Loucy (cell line): ENCODE data around the gene SLC27A5.

ENCODE experiments used
- H2AFZ ChIP-seq: fragments of 200-600 bp; sonication (generic); 2 replicates; pipeline ENCODE4 v1.6.0; 2016; ENCODE audit warnings: antibody characterized with exemption, mild to moderate bottlenecking, low read length, moderate library complexity
- H3F3A ChIP-seq: fragments of 200-600 bp; 2 replicates; pipeline ENCODE4 v1.6.0; 2016; ENCODE audit warnings: antibody characterized with exemption, low read depth, mild to moderate bottlenecking
- H3K27me3 ChIP-seq: fragments of 200-600 bp; sonication (generic); 2 replicates; pipeline ENCODE4 v1.6.1; 2014; ENCODE audit warnings: low read length, mild to moderate bottlenecking; ENCODE audit not compliant: insufficient read depth, poor library complexity, severe bottlenecking
- H3K36me3 ChIP-seq: fragments of 200-600 bp; sonication (generic); 2 replicates; pipeline ENCODE4 v1.6.1; 2016; ENCODE audit warnings: low read length; ENCODE audit not compliant: insufficient read depth
- H3K4me1 ChIP-seq: fragments of 200-600 bp; sonication (generic); 2 replicates; pipeline ENCODE4 v1.5.1; 2014; ENCODE audit warnings: low read length, mild to moderate bottlenecking; ENCODE audit not compliant: insufficient read depth, poor library complexity, severe bottlenecking
- H3K4me2 ChIP-seq: fragments of 200-600 bp; sonication (generic); 2 replicates; pipeline ENCODE4 v1.6.0; 2014; ENCODE audit warnings: antibody characterized with exemption, low read length, low read depth, mild to moderate bottlenecking; ENCODE audit not compliant: poor library complexity, severe bottlenecking
- H3K4me3 ChIP-seq: fragments of 200-600 bp; sonication (generic); 2 replicates; pipeline ENCODE4 v1.5.1; 2014; ENCODE audit warnings: low read length, mild to moderate bottlenecking, mixed read lengths; ENCODE audit not compliant: poor library complexity, severe bottlenecking
- H3K79me2 ChIP-seq: fragments of 200-600 bp; sonication (generic); 2 replicates; pipeline ENCODE4 v1.6.1; 2014; ENCODE audit warnings: low read length; ENCODE audit not compliant: insufficient read depth
- H3K9ac ChIP-seq: fragments of 200-600 bp; sonication (generic); 2 replicates; pipeline ENCODE4 v1.6.0; 2014; ENCODE audit warnings: mild to moderate bottlenecking, low read depth, low read length, moderate library complexity; ENCODE audit not compliant: poor library complexity, severe bottlenecking
- H3K9me2 ChIP-seq: fragments of 200-600 bp; sonication (generic); replicated peaks from 2 replicates; pipeline ENCODE4 v1.6.1; 2016; ENCODE audit warnings: low read depth, low read length, mixed read lengths
- H3K9me3 ChIP-seq: fragments of 200-600 bp; sonication (generic); 2 replicates; pipeline ENCODE4 v1.6.1; 2014; ENCODE audit warnings: mild to moderate bottlenecking, antibody characterized with exemption, low read length, low read depth; ENCODE audit not compliant: insufficient read depth
- H4K20me1 ChIP-seq: fragments of 200-600 bp; sonication (generic); 2 replicates; pipeline ENCODE4 v1.6.0; 2014; ENCODE audit warnings: antibody characterized with exemption, low read length, mild to moderate bottlenecking; ENCODE audit not compliant: insufficient read depth, poor library complexity, severe bottlenecking
- EZH2phosphoT487 ChIP-seq: fragments of 200-600 bp; IDR thresholded peaks from 2 replicates; pipeline ENCODE4 v1.6.1; 2018; ENCODE audit warnings: antibody characterized with exemption, mild to moderate bottlenecking, moderate library complexity, borderline replicate concordance
- TF ChIP-seq, protein P1 (sequence below): fragments of 200-600 bp; sonication (generic); conservative IDR thresholded peaks from 2 replicates; pipeline ENCODE4 v1.5.1; 2014; ENCODE audit warnings: mild to moderate bottlenecking, antibody characterized with exemption, low read length

SLC27A5 gene

DNA sequence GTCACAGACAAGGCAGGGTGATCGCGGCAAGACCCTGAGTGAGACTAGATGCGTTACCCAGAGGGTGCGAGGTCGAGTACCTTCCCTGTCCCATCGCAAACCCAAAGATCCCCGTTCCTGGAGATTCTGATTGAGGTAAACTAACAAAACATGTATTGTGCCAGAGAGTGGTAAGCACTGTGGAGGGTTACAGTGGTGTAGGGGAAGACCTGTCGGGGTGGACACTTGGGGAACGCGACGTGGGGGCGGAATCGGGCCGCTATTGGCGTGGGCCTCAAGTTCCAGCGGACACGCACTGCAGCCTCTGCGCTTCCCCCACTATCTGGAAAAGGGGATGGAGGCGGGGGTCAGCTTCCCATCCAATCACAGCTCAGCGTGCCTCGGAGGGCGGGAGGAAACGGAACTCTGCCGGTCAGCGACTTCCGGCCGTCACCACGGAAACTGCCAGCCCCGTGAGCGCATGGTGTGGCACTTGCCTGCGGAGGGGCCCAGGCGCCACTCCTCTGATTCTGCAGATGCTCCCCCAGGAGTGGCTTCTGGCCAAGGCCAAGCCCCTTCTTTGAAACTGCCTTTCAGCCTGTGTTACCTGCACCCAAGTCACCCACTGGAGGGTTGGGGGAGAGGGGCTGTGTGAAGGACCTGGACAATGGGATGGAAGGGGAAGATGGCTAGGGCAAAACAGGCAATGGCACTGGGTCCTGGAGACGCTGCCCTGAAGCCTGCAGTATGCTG lies 47.6 kb upstream of the SLC27A5 start:
- H3K4me3 ChIP-seq, result peak overlapping the region; percentile 90
- peaks cover 44% of the 10 kb centered on the region for H3K4me1 ChIP-seq
- H3F3A ChIP-seq, result peaks cover 15% of the 10 kb centered on the region; the same call in 1 of the 2 replicates
- TF ChIP-seq EZH2phosphoT487, result no peak
- TF ChIP-seq, protein P1, sequence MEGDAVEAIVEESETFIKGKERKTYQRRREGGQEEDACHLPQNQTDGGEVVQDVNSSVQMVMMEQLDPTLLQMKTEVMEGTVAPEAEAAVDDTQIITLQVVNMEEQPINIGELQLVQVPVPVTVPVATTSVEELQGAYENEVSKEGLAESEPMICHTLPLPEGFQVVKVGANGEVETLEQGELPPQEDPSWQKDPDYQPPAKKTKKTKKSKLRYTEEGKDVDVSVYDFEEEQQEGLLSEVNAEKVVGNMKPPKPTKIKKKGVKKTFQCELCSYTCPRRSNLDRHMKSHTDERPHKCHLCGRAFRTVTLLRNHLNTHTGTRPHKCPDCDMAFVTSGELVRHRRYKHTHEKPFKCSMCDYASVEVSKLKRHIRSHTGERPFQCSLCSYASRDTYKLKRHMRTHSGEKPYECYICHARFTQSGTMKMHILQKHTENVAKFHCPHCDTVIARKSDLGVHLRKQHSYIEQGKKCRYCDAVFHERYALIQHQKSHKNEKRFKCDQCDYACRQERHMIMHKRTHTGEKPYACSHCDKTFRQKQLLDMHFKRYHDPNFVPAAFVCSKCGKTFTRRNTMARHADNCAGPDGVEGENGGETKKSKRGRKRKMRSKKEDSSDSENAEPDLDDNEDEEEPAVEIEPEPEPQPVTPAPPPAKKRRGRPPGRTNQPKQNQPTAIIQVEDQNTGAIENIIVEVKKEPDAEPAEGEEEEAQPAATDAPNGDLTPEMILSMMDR, result no peak
- H3K4me2 ChIP-seq, result peak overlapping the region; percentile 96
- H3K9ac ChIP-seq, result peak overlapping the region; percentile 99
- no peaks in the 10 kb centered on the region for H3K9me2 ChIP-seq
- no peaks in the 10 kb centered on the region for H3K9me3 ChIP-seq
- no peaks in the 10 kb centered on the region for H3K27me3 ChIP-seq
- H3K79me2 ChIP-seq, result peaks cover 47% of the 10 kb centered on the region
- H3K36me3 ChIP-seq, result peaks cover 9% of the 10 kb centered on the region; the same call in 1 of the 2 replicates
- H2AFZ ChIP-seq, result peak overlapping the region; percentile 33; the same call in 1 of the 2 replicates
- peaks cover 32% of the 10 kb centered on the region for H4K20me1 ChIP-seq

DNA sequence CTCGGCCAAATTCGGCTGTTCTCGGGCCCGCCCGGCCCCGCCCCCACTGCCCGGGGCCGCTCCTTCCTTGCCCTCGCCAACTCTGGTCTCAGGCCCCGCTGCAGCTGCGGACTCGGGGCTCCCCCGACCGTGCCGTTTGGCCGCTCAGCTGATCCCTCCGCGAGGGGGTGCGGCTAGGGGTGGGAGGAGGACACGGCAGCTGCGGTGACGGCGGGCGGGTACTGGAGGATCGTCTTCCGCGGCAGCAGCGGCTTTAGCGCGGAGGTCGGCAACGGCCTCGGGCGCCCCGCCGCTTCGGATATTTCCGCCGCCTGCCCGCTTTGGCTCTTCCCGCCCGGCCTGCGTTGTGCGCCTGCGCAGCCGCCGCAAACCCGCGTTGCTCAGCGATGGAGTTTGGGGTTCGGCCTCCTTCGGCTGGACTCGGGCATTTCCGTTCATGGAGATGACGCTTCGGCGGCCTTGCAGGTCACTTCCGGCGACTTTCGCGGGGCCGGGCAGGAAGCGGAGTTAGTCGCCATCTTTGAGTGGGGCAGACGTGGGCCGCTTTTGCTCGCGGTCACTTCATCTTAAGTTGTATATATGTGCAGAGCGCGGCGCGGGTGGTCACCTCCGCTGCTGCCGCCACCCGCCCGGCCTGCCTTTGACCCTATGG lies 47.0 kb upstream of the SLC27A5 start:
- H3F3A ChIP-seq, result peaks cover 16% of the 10 kb centered on the region; the same call in 1 of the 2 replicates
- no peaks in the 10 kb centered on the region for H3K9me2 ChIP-seq
- peaks cover 9% of the 10 kb centered on the region; the same call in 1 of the 2 replicates for H3K36me3 ChIP-seq
- H3K4me1 ChIP-seq, result peaks cover 44% of the 10 kb centered on the region
- peaks cover 54% of the 10 kb centered on the region for H3K79me2 ChIP-seq
- no peaks in the 10 kb centered on the region for H3K9me3 ChIP-seq
- H2AFZ ChIP-seq, result peak overlapping the region; percentile 71; the same call in 1 of the 2 replicates
- peaks cover 39% of the 10 kb centered on the region for H4K20me1 ChIP-seq
- no peak for TF ChIP-seq EZH2phosphoT487
- TF ChIP-seq, protein P1, result no peak
- peak overlapping the region; percentile 96 for H3K4me2 ChIP-seq
- no peaks in the 10 kb centered on the region for H3K27me3 ChIP-seq
- peak overlapping the region; percentile 90 for H3K4me3 ChIP-seq
- peak overlapping the region; percentile 99 for H3K9ac ChIP-seq

DNA sequence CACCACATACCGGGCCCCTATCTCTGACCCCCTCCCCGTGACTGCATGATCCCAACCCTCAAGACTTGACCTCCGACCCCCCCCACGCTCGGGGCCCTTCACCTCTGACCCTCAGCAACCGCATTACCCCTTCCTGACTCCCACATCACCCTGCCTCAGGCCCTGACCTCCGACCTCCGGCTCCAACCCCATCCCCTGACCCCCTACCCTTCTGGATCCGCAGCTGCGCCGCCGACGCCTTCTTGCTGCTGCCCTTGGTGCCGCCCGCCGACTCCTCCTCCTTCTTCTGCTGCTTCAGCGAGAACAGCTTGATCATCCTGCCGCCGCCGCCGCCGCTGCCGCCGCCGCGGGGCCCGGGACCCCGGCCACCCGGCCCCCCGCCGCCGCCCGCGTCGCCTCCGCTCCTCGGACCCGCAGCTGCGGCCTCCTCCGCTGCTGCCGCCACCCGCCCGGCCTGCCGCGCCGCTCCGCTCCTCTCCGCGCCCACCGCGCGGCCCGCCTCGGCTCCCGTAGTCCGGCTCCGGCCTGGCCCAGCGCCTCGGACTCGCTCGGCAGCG lies 46.4 kb upstream of the SLC27A5 start, which contains the start of gene UBE2M:
Gene UBE2M (minus strand): TSS at position 546 of the 557 bp plus-strand sequence. CDS start 230 bp downstream, at position 316.
- H3K36me3 ChIP-seq, result peaks cover 9% of the 10 kb centered on the region; the same call in 1 of the 2 replicates
- peak within 1 kb of the TSS; percentile 99 for H3K9ac ChIP-seq
- H3K4me1 ChIP-seq, result peaks cover 42% of the 10 kb centered on the region
- peaks cover 59% of the 10 kb centered on the region for H3K79me2 ChIP-seq
- H3K9me3 ChIP-seq, result no peaks in the 10 kb centered on the region
- H3K4me2 ChIP-seq, result peak within 1 kb of the TSS; percentile 96
- peaks cover 18% of the 10 kb centered on the region; the same call in 1 of the 2 replicates for H3F3A ChIP-seq
- peak within 1 kb of the TSS; percentile 71; the same call in 1 of the 2 replicates for H2AFZ ChIP-seq
- H3K27me3 ChIP-seq, result no peaks in the 10 kb centered on the region
- peaks cover 41% of the 10 kb centered on the region for H4K20me1 ChIP-seq
- TF ChIP-seq, protein P1, result no peak
- TF ChIP-seq EZH2phosphoT487, result no peak
- H3K9me2 ChIP-seq, result no peaks in the 10 kb centered on the region
- peak within 1 kb of the TSS; percentile 90 for H3K4me3 ChIP-seq
